ENCODE data around the gene WNT10A. TPM values are rescaled to one million over a fixed set of nuclear protein-coding genes. Genes with fewer than 3 reads are reported as not detected.
A peak's percentile ranks its signal among the peaks of the same experiment; 100 is the strongest.

The WNT10A gene
- total RNA-seq, 2 experiments from 2014 or later: 1.1 to 1.3 TPM

GRCh38 chr2:218897394-218898108 is 16.9 kb downstream of the WNT10A start:
- Mint-ChIP-seq H3K4me3 (no peak overlapping the region), H3K4me1 (ENCODE audit: low read depth) (peaks cover 47% of the 10 kb centered on the region), H3K27ac (no peak overlapping the region), H3K9me3 (no peaks in the 10 kb centered on the region), H3K27me3 (ENCODE audit: low read depth) (peaks cover 26% of the 10 kb centered on the region), H3K36me3 (ENCODE audit: low read depth) (peaks cover 2% of the 10 kb centered on the region)
- intact Hi-C loops (cut with micrococcal nuclease): loop anchor here (1.0 to 5.0 kb wide), 7 partner anchors 21 to 670 kb away; partner anchors contain the start of genes AAMP, DNAJB2, PNKD and TUBA4A
- CTCF ChIA-PET: interaction anchor here (0.6 to 19.6 kb wide), 26 partner anchors 10 to 309 kb away, joined by 3 to 947 read pairs (median 4); partner anchors contain the start of genes PLCD4, TTLL4, WNT10A and WNT6
- no peak for DNase-seq

- H3K27ac Mint-ChIP-seq: no peak overlapping the region
These were observed 17.6 kb downstream of the WNT10A start for GRCh38 chr2:218898109-218898878.

GRCh38 chr2:218899147-218899546 is 18.5 kb downstream of the WNT10A start:
- CTCF ChIA-PET: interaction anchor here (1.4 to 19.6 kb wide), 9 partner anchors 11 to 223 kb away, joined by 3 to 947 read pairs (median 24); partner anchors contain the start of gene WNT10A
- intact Hi-C loops (cut with micrococcal nuclease): loop anchor here (5.0 kb wide), 3 partner anchors 378 to 672 kb away; partner anchors contain the start of genes AAMP, DNAJB2 and PNKD
- Mint-ChIP-seq H3K4me3 (no peak overlapping the region), H3K27ac (no peak overlapping the region), H3K4me1 (ENCODE audit: low read depth) (peaks cover 34% of the 10 kb centered on the region), H3K36me3 (ENCODE audit: low read depth) (peaks cover 2% of the 10 kb centered on the region), H3K27me3 (ENCODE audit: low read depth) (peaks cover 29% of the 10 kb centered on the region), H3K9me3 (no peaks in the 10 kb centered on the region)
- DNase-seq: no peak

More at GRCh38 chr2:218898109-218898878, 17.6 kb downstream of the WNT10A start:
- peaks cover 2% of the 10 kb centered on the region for H3K36me3 Mint-ChIP-seq (ENCODE audit: low read depth)
- peaks cover 42% of the 10 kb centered on the region for H3K4me1 Mint-ChIP-seq (ENCODE audit: low read depth)
- intact Hi-C loops (cut with micrococcal nuclease): loop anchor here (1.0 to 5.0 kb wide), 5 partner anchors 22 to 671 kb away; partner anchors contain the start of genes AAMP, DNAJB2 and PNKD
- H3K9me3 Mint-ChIP-seq: no peaks in the 10 kb centered on the region
- H3K4me3 Mint-ChIP-seq: peak overlapping the region; percentile 45
- H3K27me3 Mint-ChIP-seq (ENCODE audit: low read depth): peaks cover 27% of the 10 kb centered on the region
- CTCF ChIA-PET: interaction anchor here (0.6 to 19.6 kb wide), 26 partner anchors 9 to 290 kb away, joined by 3 to 947 read pairs (median 4); partner anchors contain the start of genes PLCD4, WNT10A and WNT6
- DNase-seq: peak; percentile 82

- no peak overlapping the region for H3K4me3 Mint-ChIP-seq
- H3K27me3 Mint-ChIP-seq (ENCODE audit: low read depth): peaks cover 46% of the 10 kb centered on the region
- intact Hi-C loops (cut with micrococcal nuclease): no loop called here
These were observed 21.8 kb downstream of the WNT10A start for GRCh38 chr2:218902427-218902826.

GRCh38 chr2:218904176-218904575 is 23.5 kb downstream of the WNT10A start:
- H3K4me3 Mint-ChIP-seq: no peak overlapping the region
- CTCF ChIA-PET: interaction anchor here (0.6 to 19.6 kb wide), 3 partner anchors 8 to 43 kb away, joined by 3 to 947 read pairs (median 3); partner anchors contain the start of gene WNT10A
- no peak overlapping the region for H3K27ac Mint-ChIP-seq

More at GRCh38 chr2:218902427-218902826, 21.8 kb downstream of the WNT10A start:
- no peak for DNase-seq
- Mint-ChIP-seq H3K4me1 (ENCODE audit: low read depth) (peaks cover 11% of the 10 kb centered on the region), H3K9me3 (no peaks in the 10 kb centered on the region), H3K36me3 (ENCODE audit: low read depth) (no peaks in the 10 kb centered on the region), H3K27ac (no peak overlapping the region)
- CTCF ChIA-PET: interaction anchor here (0.9 to 19.6 kb wide), 2 partner anchors 21 to 32 kb away, joined by 3 to 947 read pairs; partner anchors contain the start of gene WNT10A

GRCh38 chr2:218908721-218909619 is 28.3 kb downstream of the WNT10A start:
- H3K27me3 Mint-ChIP-seq (ENCODE audit: low read depth): peaks cover 18% of the 10 kb centered on the region
- CTCF ChIA-PET: interaction anchor here (1.5 to 19.6 kb wide), 6 partner anchors 11 to 71 kb away, joined by 3 to 947 read pairs (median 20); partner anchors contain the start of gene WNT10A
- no peaks in the 10 kb centered on the region for H3K9me3 Mint-ChIP-seq
- H3K27ac Mint-ChIP-seq: peak overlapping the region; percentile 72
- H3K4me3 Mint-ChIP-seq: peak overlapping the region; percentile 85
- peaks cover 8% of the 10 kb centered on the region for H3K4me1 Mint-ChIP-seq (ENCODE audit: low read depth)
- H3K36me3 Mint-ChIP-seq (ENCODE audit: low read depth): no peaks in the 10 kb centered on the region
- peak; percentile 96 for DNase-seq
- intact Hi-C loops (cut with micrococcal nuclease): loop anchor here (1.0 to 5.0 kb wide), 4 partner anchors 13 to 177 kb away; partner anchors contain the start of gene CDK5R2

More at GRCh38 chr2:218904176-218904575, 23.5 kb downstream of the WNT10A start:
- H3K9me3 Mint-ChIP-seq: no peaks in the 10 kb centered on the region
- H3K36me3 Mint-ChIP-seq (ENCODE audit: low read depth): no peaks in the 10 kb centered on the region
- peaks cover 39% of the 10 kb centered on the region for H3K27me3 Mint-ChIP-seq (ENCODE audit: low read depth)
- intact Hi-C loops (cut with micrococcal nuclease): no loop called here
- no peak for DNase-seq
- no peaks in the 10 kb centered on the region for H3K4me1 Mint-ChIP-seq (ENCODE audit: low read depth)

GRCh38 chr2:218910741-218911140 is 30.1 kb downstream of the WNT10A start:
- no peak for DNase-seq
- no peaks in the 10 kb centered on the region for H3K36me3 Mint-ChIP-seq (ENCODE audit: low read depth)
- H3K4me1 Mint-ChIP-seq (ENCODE audit: low read depth): peaks cover 8% of the 10 kb centered on the region
- H3K27ac Mint-ChIP-seq: no peak overlapping the region
- CTCF ChIA-PET: interaction anchor here (0.9 to 3.3 kb wide), 5 partner anchors 12 to 69 kb away, joined by 3 to 32 read pairs (median 9); no protein-coding TSS in a partner anchor
- H3K27me3 Mint-ChIP-seq (ENCODE audit: low read depth): peaks cover 11% of the 10 kb centered on the region
- no peak overlapping the region for H3K4me3 Mint-ChIP-seq
- H3K9me3 Mint-ChIP-seq: no peaks in the 10 kb centered on the region
- intact Hi-C loops (cut with micrococcal nuclease): no loop called here

GRCh38 chr2:218920504-218920903 is 39.9 kb downstream of the WNT10A start:
- peaks cover 30% of the 10 kb centered on the region for H3K27me3 Mint-ChIP-seq (ENCODE audit: low read depth)
- H3K9me3 Mint-ChIP-seq: peaks cover 4% of the 10 kb centered on the region
- intact Hi-C loops (cut with micrococcal nuclease): no loop called here
- no peak for DNase-seq
- H3K4me1 Mint-ChIP-seq (ENCODE audit: low read depth): no peaks in the 10 kb centered on the region
- no peak overlapping the region for H3K4me3 Mint-ChIP-seq
- CTCF ChIA-PET: no interaction called here
- H3K27ac Mint-ChIP-seq: no peak overlapping the region
- no peaks in the 10 kb centered on the region for H3K36me3 Mint-ChIP-seq (ENCODE audit: low read depth)

GRCh38 chr2:218924757-218925156 is 44.1 kb downstream of the WNT10A start:
- Mint-ChIP-seq H3K4me3 (no peak overlapping the region), H3K27ac (no peak overlapping the region), H3K4me1 (ENCODE audit: low read depth) (no peaks in the 10 kb centered on the region), H3K27me3 (ENCODE audit: low read depth) (peaks cover 35% of the 10 kb centered on the region), H3K36me3 (ENCODE audit: low read depth) (no peaks in the 10 kb centered on the region), H3K9me3 (peaks cover 4% of the 10 kb centered on the region)
- DNase-seq: no peak
- CTCF ChIA-PET: interaction anchor here (1.1 kb wide), 1 partner anchor 48 kb away, joined by 3 read pairs; no protein-coding TSS in a partner anchor
- intact Hi-C loops (cut with micrococcal nuclease): no loop called here

- peaks cover 4% of the 10 kb centered on the region for H3K9me3 Mint-ChIP-seq
- no peaks in the 10 kb centered on the region for H3K36me3 Mint-ChIP-seq (ENCODE audit: low read depth)
- H3K27ac Mint-ChIP-seq: no peak overlapping the region
- H3K27me3 Mint-ChIP-seq (ENCODE audit: low read depth): peaks cover 29% of the 10 kb centered on the region
- H3K4me1 Mint-ChIP-seq (ENCODE audit: low read depth): no peaks in the 10 kb centered on the region
- no peak for DNase-seq
- intact Hi-C loops (cut with micrococcal nuclease): no loop called here
- CTCF ChIA-PET: no interaction called here
- no peak overlapping the region for H3K4me3 Mint-ChIP-seq
These were observed 44.8 kb downstream of the WNT10A start for GRCh38 chr2:218925434-218925833.

- Mint-ChIP-seq H3K4me1 (ENCODE audit: low read depth) (no peaks in the 10 kb centered on the region), H3K4me3 (no peak overlapping the region)
- CTCF ChIA-PET: interaction anchor here (1.0 kb wide), 1 partner anchor 51 kb away, joined by 4 read pairs; no protein-coding TSS in a partner anchor
These were observed 46.8 kb downstream of the WNT10A start for GRCh38 chr2:218927422-218927821.

More at GRCh38 chr2:218927422-218927821, 46.8 kb downstream of the WNT10A start:
- no peak for DNase-seq
- Mint-ChIP-seq H3K9me3 (peaks cover 4% of the 10 kb centered on the region), H3K36me3 (ENCODE audit: low read depth) (no peaks in the 10 kb centered on the region), H3K27ac (no peak overlapping the region), H3K27me3 (ENCODE audit: low read depth) (peaks cover 28% of the 10 kb centered on the region)
- intact Hi-C loops (cut with micrococcal nuclease): no loop called here

Measured in activated naive CD4-positive, alpha-beta T cell treated with anti-CD3 and anti-CD28 coated beads for 36 hours (primary cell).